ENCODE measurements around the gene TLL2.

The TLL2 gene

DNA sequence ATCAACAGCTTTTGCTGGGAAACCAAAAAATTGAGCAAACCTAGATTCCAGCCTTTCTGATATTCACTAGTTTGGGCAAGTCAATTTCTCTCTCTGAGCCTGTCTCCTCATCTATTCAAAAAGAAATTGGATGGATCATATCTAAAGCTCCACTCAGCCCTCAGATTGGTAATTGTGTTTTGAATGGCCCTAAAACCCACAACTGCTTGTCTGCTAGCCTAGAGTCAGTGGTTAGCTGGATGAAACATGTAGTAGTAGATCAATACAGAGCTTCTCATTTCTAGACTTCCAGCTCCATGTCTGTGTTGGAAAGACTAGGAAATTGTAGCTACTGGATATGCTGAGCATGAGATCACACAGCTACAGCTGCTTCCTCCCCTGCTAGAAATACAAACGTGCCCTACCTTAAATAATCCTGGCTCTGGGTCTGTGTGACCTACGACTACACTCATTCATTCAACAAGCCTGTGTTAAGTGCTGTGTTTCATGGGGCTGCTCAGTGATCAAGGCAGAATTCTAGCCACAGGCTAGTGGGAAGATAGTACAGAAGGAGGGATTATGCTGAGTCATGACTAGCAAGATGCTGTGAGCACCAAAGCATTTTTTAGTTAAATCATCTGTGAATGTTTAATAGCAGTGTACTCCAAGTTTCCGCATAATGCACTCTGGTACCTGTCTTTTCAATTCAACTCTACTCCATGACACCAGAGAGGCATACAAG lies 193.8 kb downstream of the TLL2 start:
- no peak for DNase-seq (ENCODE audit: low read depth)

DNA sequence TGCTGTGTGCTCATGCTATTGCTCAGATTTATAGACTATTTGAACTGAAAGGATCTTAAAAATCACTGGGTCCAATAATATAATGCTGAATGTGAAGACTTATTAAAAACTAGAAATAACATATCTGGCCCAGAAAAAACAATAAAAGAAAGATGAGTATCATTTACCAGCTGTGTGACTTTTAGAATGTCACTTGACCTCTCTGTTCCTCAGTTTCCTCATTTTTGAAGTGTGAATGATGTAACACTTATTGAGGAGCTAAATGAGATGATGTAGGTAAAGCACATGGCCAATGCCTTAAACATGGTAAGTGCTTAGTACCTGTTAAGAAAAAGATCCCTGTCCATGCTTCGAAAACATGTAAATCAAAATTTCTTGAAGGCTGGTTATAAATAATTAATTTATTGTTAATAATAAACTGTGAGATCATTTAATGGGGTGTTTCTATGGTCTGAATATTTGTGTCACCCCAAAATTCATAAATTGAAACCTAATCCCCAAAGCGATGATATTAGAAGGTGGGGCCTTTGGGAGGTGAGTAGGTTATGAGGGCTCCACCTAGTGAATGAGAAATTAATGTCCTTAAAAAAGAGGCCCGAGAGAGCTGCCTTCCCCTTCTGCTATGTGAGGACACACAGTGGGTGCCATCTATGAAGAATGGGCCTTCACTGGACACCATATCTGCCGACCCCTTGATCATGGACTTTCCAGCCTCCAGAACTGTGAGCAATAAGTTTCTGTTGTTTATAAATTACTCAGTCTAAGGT lies 196.5 kb downstream of the TLL2 start:
- DNase-seq (ENCODE audit: low read depth): no peak

All from stimulated activated CD8-positive, alpha-beta memory T cell treated with anti-CD3 and anti-CD28 coated beads, Interleukin-12 subunit alpha, Interleukin-12 subunit beta, amount 100 ng/mL, for 4 hours (primary cell).